Lung (tissue), 12 donors: ENCODE data around the gene CHI3L1. TPM values are rescaled to one million over a fixed set of nuclear protein-coding genes. Genes with fewer than 3 reads are reported as not detected.

Experiments
- ATAC-seq: fragments of 200-7000 bp; cut with Tn5 transposase; one replicate; pipeline ENCODE4 v1.9.1; 2020; ENCODE audit warnings: moderate number of reproducible peaks; ENCODE audit not compliant: insufficient read depth, low FRiP score
- DNase-seq, 3 donors: peaks; one replicate each; pipeline ENCODE4 v3.0.0-alpha.2; 2013 to 2017
- H3K27ac ChIP-seq, 2 donors: one replicate each; pipeline ENCODE4 v1.5.1; 2013; ENCODE audit warnings: mild to moderate bottlenecking in 2 of 2, moderate library complexity in 2 of 2, control low read depth in 1 of 2, inconsistent platforms in 1 of 2, low read depth in 1 of 2, low read length in 1 of 2
- H3K27me3 ChIP-seq, 3 donors: one replicate each; pipeline ENCODE4 v1.5.1; 2013; ENCODE audit warnings: low read length in 2 of 3; ENCODE audit not compliant: control insufficient read depth in 3 of 3, insufficient read depth in 3 of 3
- H3K36me3 ChIP-seq, 4 donors: one replicate each; pipeline ENCODE4 v1.5.1; 2013; ENCODE audit warnings: low read length in 4 of 4, mild to moderate bottlenecking in 1 of 4, moderate library complexity in 1 of 4; ENCODE audit not compliant: control insufficient read depth in 4 of 4, insufficient read depth in 4 of 4
- H3K4me1 ChIP-seq, 5 donors: one replicate each; pipeline ENCODE4 v1.5.1; 2013; ENCODE audit warnings: low read length in 5 of 5, mild to moderate bottlenecking in 2 of 5, moderate library complexity in 1 of 5; ENCODE audit not compliant: control insufficient read depth in 5 of 5, insufficient read depth in 5 of 5
- H3K4me3 ChIP-seq: one replicate; pipeline ENCODE4 v1.5.1; 2013; ENCODE audit warnings: mild to moderate bottlenecking, control low read depth, moderate library complexity
- H3K9ac ChIP-seq, 2 donors: one replicate each; pipeline ENCODE4 v1.5.1; 2013; ENCODE audit warnings: low read length in 2 of 2, control low read depth in 1 of 2; ENCODE audit not compliant: insufficient read depth in 1 of 2
- H3K9me3 ChIP-seq, 4 donors: one replicate each; pipeline ENCODE4 v1.5.1; 2013; ENCODE audit warnings: low read length in 3 of 4, mild to moderate bottlenecking in 1 of 4, moderate library complexity in 1 of 4; ENCODE audit not compliant: control insufficient read depth in 4 of 4, insufficient read depth in 3 of 4
- CTCF ChIP-seq: IDR thresholded peaks from 2 replicates; pipeline ENCODE4 v1.5.1; 2012; ENCODE audit warnings: mild to moderate bottlenecking; ENCODE audit errors: control extremely low read depth, extremely low read depth
- WGBS, 2 donors: extraction: QIAGEN DNeasy Blood & Tissue Kit; methylation state at CpG; one replicate each; pipeline ENCODE4 v1.1.7; 2013; 5-methylcytosine and 5-hydroxymethylcytosine counted together
- polyA plus RNA-seq, 2 donors: library from polyadenylated mRNA; stranded (reverse); fragments of 200-250 nt; gene quantifications; one replicate each; pipeline ENCODE4 v1.2.1, GENCODE V29; 2013
- total RNA-seq, 2 donors: library from RNA; depleted of rRNA in 1 of 2; stranded (reverse); fragments of >200 nt in 1 of 2; gene quantifications; one replicate each; pipeline ENCODE4 v1.2.1, GENCODE V29; 2014 to 2021
- donor health status: control.
- donor health status: control.
- donor health status: Bipolar disorder and iron deficiency.
- donor health status: healthy.
- donor health status: DM: yes; HTN: yes; CAD: no.

CHI3L1 gene
- total and polyA plus RNA-seq, 4 donors = 46.4 to 169 (median 110) TPM

GRCh38 chr1:203140743-203141520, 45.6 kb downstream of the CHI3L1 start:
- no peak for ATAC-seq

GRCh38 chr1:203139976-203140475, 46.5 kb downstream of the CHI3L1 start:
- ATAC-seq (no peak), DNase-seq (no peak)
- WGBS, 2 donors = 86 to 87% methylated on average over 8 of the region's 8 CpGs
- no peak overlapping the region for H3K27ac ChIP-seq
- H3K27me3 ChIP-seq = peaks cover 0 to 2% (median 0%) of the 10 kb centered on the region in 3 donors
- no peaks in the 10 kb centered on the region for H3K36me3 ChIP-seq
- H3K9me3 ChIP-seq = peaks cover 0 to 2% (median 0%) of the 10 kb centered on the region in 4 donors
- H3K4me1 ChIP-seq = peaks cover 0 to 9% (median 3%) of the 10 kb centered on the region in 5 donors
- TF ChIP-seq CTCF = no peak
- H3K9ac ChIP-seq = no peak overlapping the region
- H3K4me3 ChIP-seq = no peak overlapping the region

More at GRCh38 chr1:203140743-203141520, 45.6 kb downstream of the CHI3L1 start:
- peaks cover 0 to 9% (median 3%) of the 10 kb centered on the region in 5 donors for H3K4me1 ChIP-seq
- peaks cover 0 to 2% (median 0%) of the 10 kb centered on the region in 4 donors for H3K9me3 ChIP-seq
- DNase-seq = peak in 2 of 3 donors; percentile 43 to 58
- no peak overlapping the region for H3K27ac ChIP-seq
- peaks cover 0 to 2% (median 0%) of the 10 kb centered on the region in 3 donors for H3K27me3 ChIP-seq
- TF ChIP-seq CTCF = no peak
- H3K9ac ChIP-seq = no peak overlapping the region
- no peak overlapping the region for H3K4me3 ChIP-seq
- H3K36me3 ChIP-seq = no peaks in the 10 kb centered on the region
- WGBS, 2 donors = 66 to 86% methylated on average over 5 of the region's 5 CpGs

- no peak overlapping the region for H3K9ac ChIP-seq
- DNase-seq = no peak
- H3K27ac ChIP-seq = no peak overlapping the region
- no peak for TF ChIP-seq CTCF
- WGBS, 2 donors = 90 to 94% methylated on average over 3 of the region's 3 CpGs
- peaks cover 0 to 2% (median 0%) of the 10 kb centered on the region in 4 donors for H3K9me3 ChIP-seq
- H3K27me3 ChIP-seq = peaks cover 0 to 2% (median 0%) of the 10 kb centered on the region in 3 donors
- no peaks in the 10 kb centered on the region for H3K36me3 ChIP-seq
- no peak for ATAC-seq
- no peak overlapping the region for H3K4me3 ChIP-seq
- H3K4me1 ChIP-seq = peaks cover 0 to 7% (median 0%) of the 10 kb centered on the region in 5 donors
These were observed 48.4 kb downstream of the CHI3L1 start for GRCh38 chr1:203138066-203138465.
